ENCODE data around the gene PDXK.
"Not testable (repeated sequence)": the region's sequence is repeated elsewhere in the genome, so short reads cannot be mapped to it uniquely, and the experiment has no call there.

PDXK gene

GRCh38 chr21:43718872-43719747, at the start of gene PDXK:
Gene PDXK (plus strand): TSS chr21:43719129. CDS start chr21:43719295, 166 bp downstream.
- peak; percentile 93 for DNase-seq (ENCODE audit: low spot score)

GRCh38 chr21:43669828-43670605, 48.9 kb upstream of the PDXK start:
- no peak for DNase-seq (ENCODE audit: low spot score)

- no peak for DNase-seq (ENCODE audit: low spot score)
Observed at GRCh38 chr21:43675871-43676270, 43.1 kb upstream of the PDXK start.

GRCh38 chr21:43676391-43676790, 42.5 kb upstream of the PDXK start:
- DNase-seq (ENCODE audit: low spot score), result no peak

GRCh38 chr21:43679951-43680350, 39.0 kb upstream of the PDXK start:
- DNase-seq (ENCODE audit: low spot score), result no peak

GRCh38 chr21:43680421-43680820, 38.5 kb upstream of the PDXK start:
- not testable (repeated sequence) for DNase-seq (ENCODE audit: low spot score)

GRCh38 chr21:43681650-43682049, 37.3 kb upstream of the PDXK start:
- DNase-seq (ENCODE audit: low spot score), result no peak

- DNase-seq (ENCODE audit: low spot score), result no peak
Observed at GRCh38 chr21:43684424-43684823, 34.5 kb upstream of the PDXK start.

- no peak for DNase-seq (ENCODE audit: low spot score)
Observed at GRCh38 chr21:43686811-43687565, 31.9 kb upstream of the PDXK start.

GRCh38 chr21:43687566-43688399, 31.1 kb upstream of the PDXK start:
- no peak for DNase-seq (ENCODE audit: low spot score)

- no peak for DNase-seq (ENCODE audit: low spot score)
Observed at GRCh38 chr21:43688906-43689305, 30.0 kb upstream of the PDXK start.

GRCh38 chr21:43689556-43690337, 29.2 kb upstream of the PDXK start:
- no peak for DNase-seq (ENCODE audit: low spot score)

GRCh38 chr21:43690346-43690745, 28.6 kb upstream of the PDXK start:
- no peak for DNase-seq (ENCODE audit: low spot score)

- DNase-seq (ENCODE audit: low spot score), result no peak
Observed at GRCh38 chr21:43691086-43691795, 27.7 kb upstream of the PDXK start.

- no peak for DNase-seq (ENCODE audit: low spot score)
Observed at GRCh38 chr21:43691801-43692200, 27.1 kb upstream of the PDXK start.

GRCh38 chr21:43692949-43693348, 26.0 kb upstream of the PDXK start:
- DNase-seq (ENCODE audit: low spot score), result no peak

- no peak for DNase-seq (ENCODE audit: low spot score)
Observed at GRCh38 chr21:43693981-43694380, 24.9 kb upstream of the PDXK start.

- DNase-seq (ENCODE audit: low spot score), result no peak
Observed at GRCh38 chr21:43694437-43695079, 24.4 kb upstream of the PDXK start.

- DNase-seq (ENCODE audit: low spot score), result no peak
Observed at GRCh38 chr21:43696214-43696613, 22.7 kb upstream of the PDXK start.

Data from left forelimb (tissue), 1 donor.